ENCODE data around the gene KCTD13.
"Not testable (repeated sequence)": the region's sequence is repeated elsewhere in the genome, so short reads cannot be mapped to it uniquely, and the experiment has no call there.

The KCTD13 gene

DNA sequence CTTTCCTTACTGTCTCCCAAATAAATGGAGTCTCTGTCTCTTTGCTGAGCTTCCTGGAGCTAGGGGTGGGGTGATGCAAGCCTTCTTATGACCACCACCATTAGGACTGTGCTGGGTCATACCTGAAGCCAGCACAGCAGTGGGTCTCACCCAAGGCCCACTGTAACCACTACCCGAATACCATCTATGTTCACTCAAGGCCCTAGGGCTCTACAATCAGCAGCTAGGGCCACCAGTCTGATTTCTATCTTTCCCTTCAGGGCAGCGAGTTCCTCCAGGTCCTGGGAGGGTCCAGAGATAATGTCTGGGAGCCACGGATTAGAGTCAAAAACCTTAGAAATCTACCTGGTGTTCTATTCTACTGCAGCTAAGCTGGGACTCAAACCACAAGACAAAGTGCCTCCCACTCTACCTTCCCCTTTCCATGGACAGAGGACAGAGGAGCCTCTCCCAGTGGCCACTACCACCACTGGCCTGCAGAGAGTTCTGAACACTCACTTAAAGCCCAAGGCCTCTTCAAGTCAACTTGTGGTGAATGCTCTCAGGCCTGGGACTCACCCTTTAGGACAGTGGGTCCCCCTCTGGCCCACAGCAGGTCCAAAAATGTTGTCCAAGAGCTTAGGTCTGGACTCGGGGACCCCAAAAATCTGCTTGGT, 24.9 kb upstream of the KCTD13 start:
- peaks cover 3% of the 10 kb centered on the region for H3K36me3 Mint-ChIP-seq (ENCODE audit: low read depth)
- no peak overlapping the region for H3K27ac Mint-ChIP-seq
- TF ChIP-seq CTCF (IDR thresholded peaks at IDR 0.05; ENCODE audit: unreplicated experiment in 3 of 3): no peak
- no peak overlapping the region for H3K4me3 Mint-ChIP-seq
- peaks cover 3% of the 10 kb centered on the region for H3K27me3 Mint-ChIP-seq (ENCODE audit: low read depth)
- no peaks in the 10 kb centered on the region for H3K4me1 Mint-ChIP-seq
- H3K9me3 Mint-ChIP-seq: peaks cover 11% of the 10 kb centered on the region

DNA sequence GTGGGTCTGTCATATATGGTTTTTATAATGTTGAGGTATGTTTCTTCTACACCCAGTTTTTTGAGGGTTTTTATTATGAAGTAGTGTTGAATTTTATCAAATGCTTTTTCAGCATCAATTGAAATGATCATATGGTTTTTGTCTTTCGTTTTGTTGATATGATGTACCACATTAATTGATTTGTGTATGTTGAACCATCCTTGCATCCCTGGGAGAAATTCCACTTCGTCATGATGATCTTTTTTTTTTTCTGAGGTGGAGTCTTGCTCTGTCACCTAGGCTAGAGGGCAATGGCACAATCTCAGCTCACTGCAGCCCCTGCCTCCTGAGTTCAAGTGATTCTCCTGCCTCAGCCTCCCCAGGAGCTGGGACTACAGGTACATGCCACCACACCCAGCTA, 21.9 kb upstream of the KCTD13 start:
- Mint-ChIP-seq H3K27me3 (ENCODE audit: low read depth) (peaks cover 3% of the 10 kb centered on the region), H3K4me1 (peaks cover 13% of the 10 kb centered on the region)

GRCh38 chr16:29943846-29944799, 18.1 kb upstream of the KCTD13 start:
- TF ChIP-seq CTCF (IDR thresholded peaks at IDR 0.05; ENCODE audit: unreplicated experiment in 3 of 3): peak; percentile 41 to 58 (median 43)
- H3K9me3 Mint-ChIP-seq: peaks cover 3% of the 10 kb centered on the region
- no peaks in the 10 kb centered on the region for H3K27me3 Mint-ChIP-seq (ENCODE audit: low read depth)
- H3K36me3 Mint-ChIP-seq (ENCODE audit: low read depth): no peaks in the 10 kb centered on the region
- H3K4me3 Mint-ChIP-seq: peak overlapping the region; percentile 0 to 63 (median 47)
- peaks cover 23% of the 10 kb centered on the region for H3K4me1 Mint-ChIP-seq
- H3K27ac Mint-ChIP-seq: peak overlapping the region; percentile 91 to 97 (median 94)

More for the DNA sequence above, 21.9 kb upstream of the KCTD13 start:
- Mint-ChIP-seq H3K9me3 (peaks cover 11% of the 10 kb centered on the region), H3K27ac (peak overlapping the region in 1 of 3 experiments; percentile 17), H3K4me3 (no peak overlapping the region), H3K36me3 (ENCODE audit: low read depth) (peaks cover 3% of the 10 kb centered on the region)
- TF ChIP-seq CTCF (IDR thresholded peaks at IDR 0.05; ENCODE audit: unreplicated experiment in 3 of 3): no peak

- Mint-ChIP-seq H3K4me1 (peaks cover 23% of the 10 kb centered on the region), H3K36me3 (ENCODE audit: low read depth) (no peaks in the 10 kb centered on the region), H3K27ac (peak overlapping the region in 2 of 3 experiments; percentile 36 to 38), H3K4me3 (no peak overlapping the region), H3K9me3 (no peaks in the 10 kb centered on the region), H3K27me3 (ENCODE audit: low read depth) (no peaks in the 10 kb centered on the region)
- TF ChIP-seq CTCF (IDR thresholded peaks at IDR 0.05; ENCODE audit: unreplicated experiment in 3 of 3): no peak
These were observed 14.6 kb upstream of the KCTD13 start for GRCh38 chr16:29940656-29941055.

GRCh38 chr16:29931750-29932149, 5.7 kb upstream of the KCTD13 start:
- not testable (repeated sequence) for H3K27me3 Mint-ChIP-seq (ENCODE audit: low read depth); H3K27ac Mint-ChIP-seq; H3K4me3 Mint-ChIP-seq; H3K9me3 Mint-ChIP-seq; H3K36me3 Mint-ChIP-seq (ENCODE audit: low read depth)
- peaks cover 10% of the 10 kb centered on the region for H3K4me1 Mint-ChIP-seq

DNA sequence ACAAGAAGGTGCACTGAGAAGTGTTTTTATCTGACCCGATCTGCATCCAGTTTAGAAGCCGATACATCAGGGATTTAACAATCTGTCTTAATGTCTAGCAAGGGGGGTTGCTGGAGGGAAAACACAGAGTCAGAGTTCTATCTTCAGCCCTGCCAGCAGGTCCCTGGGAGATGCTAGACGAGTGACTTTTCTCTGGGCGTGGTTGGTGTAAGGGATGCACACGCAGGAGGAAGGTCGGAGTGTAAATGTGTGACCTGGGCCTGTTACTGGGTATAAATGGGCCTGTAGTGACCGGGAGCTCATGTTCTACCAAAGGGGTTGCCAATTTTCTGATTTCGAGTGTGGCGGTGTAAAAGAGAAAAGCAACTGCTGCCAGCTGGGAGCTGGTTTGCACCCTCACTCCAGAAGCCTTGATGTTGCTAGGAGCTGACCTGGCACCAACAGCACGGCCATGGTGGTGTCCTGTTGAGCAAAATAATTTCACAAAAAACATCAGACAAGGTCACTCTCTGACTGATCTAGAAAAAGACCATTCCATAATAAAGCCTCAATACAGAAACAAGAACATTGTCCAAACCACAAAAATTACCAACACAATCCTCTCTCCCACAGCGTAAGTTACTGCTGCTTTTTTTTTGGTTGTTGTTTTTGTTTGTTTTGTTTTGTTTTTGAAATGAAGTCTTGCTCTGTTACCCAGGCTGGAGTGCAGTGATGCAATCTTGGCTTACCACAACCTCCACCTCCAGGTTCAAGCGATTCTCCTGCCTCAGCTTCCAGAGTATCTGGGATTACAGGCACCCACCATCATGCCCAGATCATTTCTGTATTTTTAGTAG, 1.3 kb upstream of the KCTD13 start:
- Mint-ChIP-seq H3K27ac (peak overlapping the region; percentile 98 to 99 (median 99)), H3K4me1 (peaks cover 35% of the 10 kb centered on the region), H3K9me3 (no peaks in the 10 kb centered on the region), H3K27me3 (ENCODE audit: low read depth) (no peaks in the 10 kb centered on the region), H3K4me3 (peak overlapping the region; percentile 90 to 97 (median 97)), H3K36me3 (ENCODE audit: low read depth) (peaks cover 5% of the 10 kb centered on the region)
- TF ChIP-seq CTCF (IDR thresholded peaks at IDR 0.05; ENCODE audit: unreplicated experiment in 3 of 3): no peak

Measured in nephron (organoid).